Body of pancreas (tissue), 4 donors: ENCODE measurements around the gene ADCY5.

Source experiments
- POLR2A ChIP-seq, 3 donors: fragments of 450-650 bp; IDR thresholded peaks; one replicate each; pipeline ENCODE4 v1.6.1; 2016; ENCODE audit warnings: antibody characterized with exemption in 3 of 3, mild to moderate bottlenecking in 2 of 3
- TF ChIP-seq, protein P1 (sequence below), 7 experiments: fragments of 450-650 bp in 4 of 7; fragments of 200-600 bp in 3 of 7; sonication (generic) in 3 of 7; IDR thresholded peaks; one replicate each; pipeline ENCODE4 v1.5.1; 2016 to 2019; ENCODE audit warnings: antibody characterized with exemption in 7 of 7

DNA sequence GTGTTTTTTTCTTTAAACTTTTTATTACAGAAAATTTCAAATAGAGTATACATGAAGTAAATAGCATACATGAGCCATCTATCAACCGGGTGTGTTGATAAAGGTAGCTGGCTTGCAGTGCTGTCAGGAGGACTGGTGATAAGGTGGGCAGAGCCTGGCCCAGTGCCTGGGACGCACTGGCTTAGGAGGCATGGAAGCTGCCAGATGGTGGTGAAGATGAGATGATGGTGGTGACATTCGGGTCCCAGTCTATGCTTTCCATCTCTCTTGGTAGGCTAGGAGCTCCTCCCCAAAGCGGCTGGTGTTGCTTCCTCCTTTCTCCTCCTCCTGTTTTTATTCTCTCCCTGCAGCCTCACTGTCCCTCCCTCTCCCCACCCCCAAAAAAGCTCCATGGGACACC is 101.7 kb downstream of the ADCY5 start:
- no peak for TF ChIP-seq POLR2A (IDR thresholded peaks at IDR 0.05)
- TF ChIP-seq, protein P1, sequence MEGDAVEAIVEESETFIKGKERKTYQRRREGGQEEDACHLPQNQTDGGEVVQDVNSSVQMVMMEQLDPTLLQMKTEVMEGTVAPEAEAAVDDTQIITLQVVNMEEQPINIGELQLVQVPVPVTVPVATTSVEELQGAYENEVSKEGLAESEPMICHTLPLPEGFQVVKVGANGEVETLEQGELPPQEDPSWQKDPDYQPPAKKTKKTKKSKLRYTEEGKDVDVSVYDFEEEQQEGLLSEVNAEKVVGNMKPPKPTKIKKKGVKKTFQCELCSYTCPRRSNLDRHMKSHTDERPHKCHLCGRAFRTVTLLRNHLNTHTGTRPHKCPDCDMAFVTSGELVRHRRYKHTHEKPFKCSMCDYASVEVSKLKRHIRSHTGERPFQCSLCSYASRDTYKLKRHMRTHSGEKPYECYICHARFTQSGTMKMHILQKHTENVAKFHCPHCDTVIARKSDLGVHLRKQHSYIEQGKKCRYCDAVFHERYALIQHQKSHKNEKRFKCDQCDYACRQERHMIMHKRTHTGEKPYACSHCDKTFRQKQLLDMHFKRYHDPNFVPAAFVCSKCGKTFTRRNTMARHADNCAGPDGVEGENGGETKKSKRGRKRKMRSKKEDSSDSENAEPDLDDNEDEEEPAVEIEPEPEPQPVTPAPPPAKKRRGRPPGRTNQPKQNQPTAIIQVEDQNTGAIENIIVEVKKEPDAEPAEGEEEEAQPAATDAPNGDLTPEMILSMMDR (IDR thresholded peaks at IDR 0.05): no peak
